Measurements from ENCODE around the gene SERINC5. TPM values are rescaled to one million over a fixed set of nuclear protein-coding genes. Genes with fewer than 3 reads are reported as not detected.

The SERINC5 gene
- total RNA-seq, 2 experiments from 2014 or later: 28.1 to 36.0 TPM

- POLR2A ChIA-PET: interaction anchor here (0.5 to 0.7 kb wide), 3 partner anchors 93 to 187 kb away, joined by 3 to 5 read pairs (median 3); no protein-coding TSS in a partner anchor
- H3K27ac Mint-ChIP-seq: peak overlapping the region; percentile 76
- no peaks in the 10 kb centered on the region for H3K27me3 Mint-ChIP-seq
Observed at GRCh38 chr5:80083101-80083890, 172.6 kb downstream of the SERINC5 start.

GRCh38 chr5:80082731-80083100 is 173.1 kb downstream of the SERINC5 start:
- Mint-ChIP-seq H3K27me3 (no peaks in the 10 kb centered on the region), H3K36me3 (ENCODE audit: low read depth) (no peaks in the 10 kb centered on the region), H3K9me3 (ENCODE audit: low read depth) (no peaks in the 10 kb centered on the region), H3K4me3 (peak overlapping the region; percentile 41), H3K27ac (peak overlapping the region; percentile 78), H3K4me1 (peaks cover 12% of the 10 kb centered on the region)
- DNase-seq (peak; percentile 85), ATAC-seq (peak; percentile 82)
- POLR2A ChIA-PET: interaction anchor here (0.5 kb wide), 1 partner anchor 188 kb away, joined by 3 read pairs; no protein-coding TSS in a partner anchor
- CTCF ChIA-PET: interaction anchor here (0.6 to 4.2 kb wide), 52 partner anchors 9 to 1063 kb away, joined by 3 to 43 read pairs (median 4); no protein-coding TSS in a partner anchor
- intact Hi-C loops (cut with DNase I, micrococcal nuclease): loop anchor here (1.0 to 10.0 kb wide), 9 partner anchors 92 to 1062 kb away; partner anchors contain the start of genes DHFR (in 1 of the 2), MSH3 (in 1 of the 2) and MTX3 (in 1 of the 2)

More at GRCh38 chr5:80083101-80083890, 172.6 kb downstream of the SERINC5 start:
- intact Hi-C loops (cut with DNase I, micrococcal nuclease): loop anchor here (1.0 to 10.0 kb wide), 9 partner anchors 92 to 1062 kb away; partner anchors contain the start of genes DHFR (in 1 of the 2), MSH3 (in 1 of the 2) and MTX3 (in 1 of the 2)
- Mint-ChIP-seq H3K4me3 (peak overlapping the region; percentile 41), H3K36me3 (ENCODE audit: low read depth) (no peaks in the 10 kb centered on the region), H3K4me1 (peaks cover 12% of the 10 kb centered on the region), H3K9me3 (ENCODE audit: low read depth) (no peaks in the 10 kb centered on the region)
- CTCF ChIA-PET: interaction anchor here (0.6 to 4.2 kb wide), 81 partner anchors 9 to 1063 kb away, joined by 3 to 43 read pairs (median 4); partner anchors contain the start of gene SERINC5
- peak; percentile 40 for DNase-seq
- ATAC-seq: peak; percentile 82

DNA sequence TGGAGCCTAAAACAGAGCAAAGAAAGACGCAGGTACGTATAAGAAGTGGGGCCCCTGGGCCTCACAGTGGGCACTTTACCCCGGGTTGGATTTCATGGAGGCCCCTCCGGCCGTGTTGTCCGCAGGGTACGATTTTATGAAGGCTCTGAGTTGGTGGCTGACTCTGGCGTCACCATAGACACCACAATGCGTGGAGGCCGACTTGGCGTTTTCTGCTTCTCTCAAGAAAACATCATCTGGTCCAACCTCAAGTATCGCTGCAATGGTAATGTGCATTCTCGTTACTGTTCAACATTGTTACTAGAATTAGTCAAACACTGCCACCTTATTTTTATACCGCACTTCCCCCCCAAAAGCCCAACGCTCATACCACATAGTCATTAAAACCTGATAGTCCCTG is 173.6 kb downstream of the SERINC5 start:
- no peaks in the 10 kb centered on the region for H3K9me3 Mint-ChIP-seq (ENCODE audit: low read depth)
- no peak for ATAC-seq
- peaks cover 12% of the 10 kb centered on the region for H3K4me1 Mint-ChIP-seq
- no peaks in the 10 kb centered on the region for H3K27me3 Mint-ChIP-seq
- intact Hi-C loops (cut with DNase I, micrococcal nuclease): loop anchor here (2.0 to 10.0 kb wide), 4 partner anchors 91 to 1061 kb away; partner anchors contain the start of genes DHFR (in 1 of the 2), MSH3 (in 1 of the 2) and MTX3 (in 1 of the 2)
- DNase-seq: no peak
- H3K4me3 Mint-ChIP-seq: no peak overlapping the region
- H3K27ac Mint-ChIP-seq: peak overlapping the region; percentile 78
- ChIA-PET POLR2A (no interaction called here), CTCF (interaction anchor here (0.7 to 4.2 kb wide), 4 partner anchors 92 to 225 kb away, joined by 4 to 34 read pairs (median 9); no protein-coding TSS in a partner anchor)
- no peaks in the 10 kb centered on the region for H3K36me3 Mint-ChIP-seq (ENCODE audit: low read depth)

DNA sequence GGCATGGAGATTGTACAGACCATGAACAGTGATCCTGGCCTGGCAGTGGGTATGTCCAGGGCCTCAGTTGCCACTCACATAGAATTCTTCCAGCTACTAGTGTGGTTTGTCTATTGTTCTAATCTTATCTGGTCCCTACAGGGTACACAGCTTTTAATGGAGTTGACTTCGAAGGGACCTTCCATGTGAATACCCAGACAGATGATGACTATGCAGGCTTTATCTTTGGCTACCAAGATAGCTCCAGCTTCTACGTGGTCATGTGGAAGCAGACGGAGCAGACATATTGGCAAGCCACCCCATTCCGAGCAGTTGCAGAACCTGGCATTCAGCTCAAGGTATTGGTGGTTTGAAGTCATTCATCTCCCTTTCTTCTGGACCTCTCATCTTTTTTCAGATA is 176.9 kb downstream of the SERINC5 start:
- H3K9me3 Mint-ChIP-seq (ENCODE audit: low read depth): no peaks in the 10 kb centered on the region
- H3K36me3 Mint-ChIP-seq (ENCODE audit: low read depth): no peaks in the 10 kb centered on the region
- H3K4me3 Mint-ChIP-seq: no peak overlapping the region
- intact Hi-C loops (cut with DNase I, micrococcal nuclease): no loop called here
- POLR2A ChIA-PET: no interaction called here
- CTCF ChIA-PET: interaction anchor here (0.7 to 1.4 kb wide), 5 partner anchors 12 to 510 kb away, joined by 3 to 6 read pairs (median 4); no protein-coding TSS in a partner anchor
- no peak for DNase-seq
- H3K27ac Mint-ChIP-seq: no peak overlapping the region
- no peaks in the 10 kb centered on the region for H3K27me3 Mint-ChIP-seq
- no peak for ATAC-seq
- H3K4me1 Mint-ChIP-seq: peaks cover 12% of the 10 kb centered on the region

DNA sequence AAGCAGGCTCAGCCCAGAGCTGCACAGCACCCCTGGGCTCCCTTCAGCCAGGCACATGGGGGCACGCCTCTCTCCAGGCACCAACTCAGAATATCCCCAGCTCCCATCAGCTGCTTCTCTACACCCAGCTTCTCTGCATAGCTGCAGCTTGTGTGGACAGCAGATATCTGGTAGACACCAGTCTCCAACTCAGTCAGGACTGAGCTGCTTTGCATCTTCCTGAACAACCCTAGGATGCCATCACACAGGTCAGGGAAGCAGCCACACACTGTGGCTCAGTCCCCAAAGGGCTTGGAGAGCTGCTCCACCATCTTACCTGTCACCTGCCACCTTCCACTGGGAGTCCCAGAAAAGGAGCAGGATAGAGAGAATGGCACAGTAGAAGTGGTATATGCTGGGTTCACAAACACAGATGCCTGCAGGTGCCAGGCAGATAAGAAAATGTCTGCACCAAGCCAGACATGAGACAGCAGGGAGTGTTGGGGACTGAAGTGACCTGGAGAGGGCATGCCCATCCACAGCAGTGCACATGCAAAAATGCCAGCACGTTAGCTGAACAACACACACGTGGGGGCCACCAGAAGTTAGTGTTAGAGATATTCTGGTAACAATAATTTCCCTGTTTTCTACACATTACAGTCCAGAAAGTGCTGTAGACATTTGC is 178.7 kb downstream of the SERINC5 start:
- intact Hi-C loops (cut with DNase I, micrococcal nuclease): no loop called here
- H3K4me3 Mint-ChIP-seq: no peak overlapping the region
- H3K27me3 Mint-ChIP-seq: no peaks in the 10 kb centered on the region
- no peaks in the 10 kb centered on the region for H3K4me1 Mint-ChIP-seq
- ATAC-seq: no peak
- H3K9me3 Mint-ChIP-seq (ENCODE audit: low read depth): no peaks in the 10 kb centered on the region
- ChIA-PET POLR2A (interaction anchor here (0.6 kb wide), 1 partner anchor 250 kb away, joined by 3 read pairs; no protein-coding TSS in a partner anchor), CTCF (interaction anchor here (1.0 to 1.3 kb wide), 3 partner anchors 19 to 375 kb away, joined by 3 to 4 read pairs (median 4); no protein-coding TSS in a partner anchor)
- DNase-seq: no peak
- H3K36me3 Mint-ChIP-seq (ENCODE audit: low read depth): no peaks in the 10 kb centered on the region
- H3K27ac Mint-ChIP-seq: no peak overlapping the region

DNA sequence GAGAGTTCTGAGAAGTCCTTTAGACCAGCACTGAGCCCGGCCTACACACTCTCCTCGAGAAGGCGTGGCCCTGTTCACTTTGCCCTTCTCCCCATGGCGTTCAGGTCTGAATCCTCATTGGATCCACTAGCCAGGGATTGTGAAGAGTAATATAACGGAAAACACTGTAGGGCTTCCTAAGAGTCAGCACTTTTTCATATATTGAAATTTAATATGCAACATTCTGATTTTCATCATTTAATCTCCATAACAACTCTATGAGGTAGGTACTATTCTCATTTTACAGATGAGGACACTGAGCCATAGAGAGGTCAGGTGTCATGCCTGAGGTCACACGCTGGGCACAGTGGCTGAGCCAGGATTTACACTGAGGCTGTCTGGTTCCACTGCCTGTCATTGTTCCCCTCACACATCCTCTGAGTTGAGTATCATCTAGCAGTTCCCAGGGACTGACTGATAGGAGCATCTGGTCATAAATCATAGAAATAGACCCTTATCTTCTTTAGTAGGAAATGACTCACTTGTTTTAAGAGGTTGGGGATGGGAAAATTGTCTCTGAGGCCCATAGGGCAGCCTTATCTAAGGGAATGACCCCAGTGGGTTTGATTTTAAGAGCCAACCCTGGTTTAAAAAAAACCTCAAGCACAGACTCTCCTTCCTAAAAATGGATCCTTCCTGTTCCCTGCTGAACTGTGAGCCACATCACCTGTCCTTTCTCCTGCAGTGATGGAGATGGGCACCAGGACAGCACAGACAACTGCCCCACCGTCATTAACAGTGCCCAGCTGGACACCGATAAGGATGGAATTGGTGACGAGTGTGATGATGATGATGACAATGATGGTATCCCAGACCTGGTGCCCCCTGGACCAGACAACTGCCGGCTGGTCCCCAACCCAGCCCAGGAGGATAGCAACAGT is 179.5 kb downstream of the SERINC5 start:
- CTCF ChIA-PET: interaction anchor here (1.0 to 1.3 kb wide), 2 partner anchors 20 to 374 kb away, joined by 3 to 4 read pairs; no protein-coding TSS in a partner anchor
- POLR2A ChIA-PET: no interaction called here
- DNase-seq: no peak
- Mint-ChIP-seq H3K4me1 (no peaks in the 10 kb centered on the region), H3K9me3 (ENCODE audit: low read depth) (no peaks in the 10 kb centered on the region), H3K27ac (no peak overlapping the region), H3K27me3 (no peaks in the 10 kb centered on the region), H3K4me3 (no peak overlapping the region), H3K36me3 (ENCODE audit: low read depth) (peaks cover 3% of the 10 kb centered on the region)
- ATAC-seq: no peak
- intact Hi-C loops (cut with DNase I, micrococcal nuclease): no loop called here

- Mint-ChIP-seq H3K4me3 (no peak overlapping the region), H3K27me3 (no peaks in the 10 kb centered on the region), H3K4me1 (no peaks in the 10 kb centered on the region), H3K27ac (no peak overlapping the region), H3K36me3 (ENCODE audit: low read depth) (peaks cover 3% of the 10 kb centered on the region), H3K9me3 (ENCODE audit: low read depth) (no peaks in the 10 kb centered on the region)
- DNase-seq: no peak
- no peak for ATAC-seq
- intact Hi-C loops (cut with DNase I, micrococcal nuclease): no loop called here
- CTCF ChIA-PET: interaction anchor here (1.8 kb wide), 1 partner anchor 11 kb away, joined by 9 read pairs; no protein-coding TSS in a partner anchor
- POLR2A ChIA-PET: no interaction called here
Observed at GRCh38 chr5:80072103-80073073, 183.5 kb downstream of the SERINC5 start.

- no peaks in the 10 kb centered on the region for H3K4me1 Mint-ChIP-seq
- POLR2A ChIA-PET: no interaction called here
- ATAC-seq (no peak), DNase-seq (no peak)
- no peaks in the 10 kb centered on the region for H3K9me3 Mint-ChIP-seq (ENCODE audit: low read depth)
- peak overlapping the region; percentile 26 for H3K27ac Mint-ChIP-seq
- H3K4me3 Mint-ChIP-seq: no peak overlapping the region
- peaks cover 3% of the 10 kb centered on the region for H3K36me3 Mint-ChIP-seq (ENCODE audit: low read depth)
- CTCF ChIA-PET: interaction anchor here (1.8 kb wide), 1 partner anchor 12 kb away, joined by 9 read pairs; no protein-coding TSS in a partner anchor
- intact Hi-C loops (cut with DNase I, micrococcal nuclease): no loop called here
- H3K27me3 Mint-ChIP-seq: no peaks in the 10 kb centered on the region
Observed at GRCh38 chr5:80071510-80072021, 184.3 kb downstream of the SERINC5 start.

GRCh38 chr5:80070338-80071056 is 185.4 kb downstream of the SERINC5 start:
- H3K36me3 Mint-ChIP-seq (ENCODE audit: low read depth): peaks cover 3% of the 10 kb centered on the region
- no peak overlapping the region for H3K4me3 Mint-ChIP-seq
- intact Hi-C loops (cut with DNase I, micrococcal nuclease): no loop called here
- POLR2A ChIA-PET: no interaction called here
- H3K9me3 Mint-ChIP-seq (ENCODE audit: low read depth): no peaks in the 10 kb centered on the region
- no peaks in the 10 kb centered on the region for H3K4me1 Mint-ChIP-seq
- no peak for ATAC-seq
- no peak overlapping the region for H3K27ac Mint-ChIP-seq
- CTCF ChIA-PET: interaction anchor here (1.0 to 1.2 kb wide), 2 partner anchors 11 to 13 kb away, joined by 3 to 4 read pairs; no protein-coding TSS in a partner anchor
- no peaks in the 10 kb centered on the region for H3K27me3 Mint-ChIP-seq
- no peak for DNase-seq

All from activated CD4-positive, alpha-beta T cell treated with anti-CD3 and anti-CD28 coated beads for 36 hours (primary cell).